ENCODE data around the gene ACACB. TPM values are rescaled to one million over a fixed set of nuclear protein-coding genes. Genes with fewer than 3 reads are reported as not detected.

The ACACB gene
- total and polyA plus RNA-seq, 11 donors = 29.9 to 176 (median 119) TPM

GRCh38 chr12:109241936-109242335 lies 125.5 kb downstream of the ACACB start:
- 70 to 74% (median 70%) methylated on average over 5 of the region's 5 CpGs for WGBS, 4 donors
- intact Hi-C loops (cut with DNase I) = loop anchor here in 1 of 10 donors (5.0 kb wide), 1 partner anchor 35 kb away; no protein-coding TSS in a partner anchor

GRCh38 chr12:109244073-109244472 lies 127.7 kb downstream of the ACACB start:
- no peak overlapping the region for H3K27ac ChIP-seq
- DNase-seq (no peak), ATAC-seq (peak in 1 of 4 donors; percentile 23)
- H3K4me3 ChIP-seq = no peak overlapping the region
- no peak for TF ChIP-seq POLR2A (IDR thresholded peaks at IDR 0.05)
- no peak for TF ChIP-seq CTCF (IDR thresholded peaks at IDR 0.05)
- no peaks in the 10 kb centered on the region for H3K9me3 ChIP-seq
- 62 to 74% (median 73%) methylated on average over 5 of the region's 5 CpGs for WGBS, 4 donors
- no peaks in the 10 kb centered on the region for H3K27me3 ChIP-seq
- no peaks in the 10 kb centered on the region for H3K4me1 ChIP-seq
- intact Hi-C loops (cut with DNase I) = loop anchor here in 1 of 10 donors (5.0 kb wide), 1 partner anchor 37 kb away; no protein-coding TSS in a partner anchor
- H3K36me3 ChIP-seq = peaks cover 3 to 100% (median 96%) of the 10 kb centered on the region in 9 donors

More at GRCh38 chr12:109241936-109242335, 125.5 kb downstream of the ACACB start:
- ATAC-seq = no peak
- H3K27ac ChIP-seq = no peak overlapping the region
- no peak for DNase-seq
- no peaks in the 10 kb centered on the region for H3K4me1 ChIP-seq
- H3K27me3 ChIP-seq = no peaks in the 10 kb centered on the region
- H3K9me3 ChIP-seq = no peaks in the 10 kb centered on the region
- no peak overlapping the region for H3K4me3 ChIP-seq
- TF ChIP-seq POLR2A (IDR thresholded peaks at IDR 0.05) (no peak), CTCF (IDR thresholded peaks at IDR 0.05) (no peak)
- peaks cover 3 to 100% (median 94%) of the 10 kb centered on the region in 9 donors for H3K36me3 ChIP-seq

GRCh38 chr12:109246221-109246620 lies 129.8 kb downstream of the ACACB start:
- ATAC-seq = no peak
- Histone ChIP-seq H3K4me3 (no peak overlapping the region), H3K4me1 (no peaks in the 10 kb centered on the region), H3K36me3 (peaks cover 3 to 100% (median 97%) of the 10 kb centered on the region in 9 donors), H3K27me3 (no peaks in the 10 kb centered on the region), H3K27ac (no peak overlapping the region), H3K9me3 (no peaks in the 10 kb centered on the region)
- intact Hi-C loops (cut with DNase I) = no loop called here
- 91 to 97% (median 95%) methylated on average over 15 of the region's 15 CpGs for WGBS, 4 donors
- TF ChIP-seq CTCF (IDR thresholded peaks at IDR 0.05) (no peak), POLR2A (IDR thresholded peaks at IDR 0.05) (no peak)
- no peak for DNase-seq

- DNase-seq = no peak
- TF ChIP-seq POLR2A (IDR thresholded peaks at IDR 0.05) (no peak), CTCF (IDR thresholded peaks at IDR 0.05) (no peak)
- H3K4me1 ChIP-seq = no peaks in the 10 kb centered on the region
- intact Hi-C loops (cut with DNase I) = no loop called here
- no peak overlapping the region for H3K27ac ChIP-seq
- 74 to 78% (median 75%) methylated on average over 9 of the region's 9 CpGs for WGBS, 4 donors
- no peak overlapping the region for H3K4me3 ChIP-seq
- ATAC-seq = no peak
- H3K27me3 ChIP-seq = no peaks in the 10 kb centered on the region
- H3K9me3 ChIP-seq = peaks cover 0 to 3% (median 0%) of the 10 kb centered on the region in 12 donors
- H3K36me3 ChIP-seq = peaks cover 3 to 100% (median 97%) of the 10 kb centered on the region in 9 donors
These were observed 131.7 kb downstream of the ACACB start for GRCh38 chr12:109247831-109248654.

Measured in heart left ventricle (tissue), 16 donors.